ENCODE measurements around the gene STIL. TPM values are rescaled to one million over a fixed set of nuclear protein-coding genes. Genes with fewer than 3 reads are reported as not detected.

Gene STIL
- total RNA-seq, 1 donor from 2014 or later: 7.8 TPM

GRCh38 chr1:47238935-47239592 lies 74.9 kb downstream of the STIL start:
- no peak for DNase-seq (ENCODE audit: extremely low read depth, low read depth, low spot score)

GRCh38 chr1:47235806-47236205 lies 78.1 kb downstream of the STIL start:
- DNase-seq (ENCODE audit: extremely low read depth, low read depth, low spot score): no peak

GRCh38 chr1:47235241-47235681 lies 78.7 kb downstream of the STIL start:
- DNase-seq (ENCODE audit: extremely low read depth, low read depth, low spot score): no peak

GRCh38 chr1:47233186-47233585 lies 80.8 kb downstream of the STIL start:
- no peak for DNase-seq (ENCODE audit: extremely low read depth, low read depth, low spot score)

GRCh38 chr1:47232187-47232874 lies 81.6 kb downstream of the STIL start, which contains the start of gene TAL1:
Gene TAL1 (minus strand): TSS chr1:47232225. CDS start chr1:47225888, 6,337 bp downstream.
- DNase-seq (ENCODE audit: extremely low read depth, low read depth, low spot score): no peak

- no peak for DNase-seq (ENCODE audit: extremely low read depth, low read depth, low spot score)
These were observed 82.4 kb downstream of the STIL start for GRCh38 chr1:47231301-47232186.

GRCh38 chr1:47230692-47231300 lies 83.2 kb downstream of the STIL start:
- no peak for DNase-seq (ENCODE audit: extremely low read depth, low read depth, low spot score)

GRCh38 chr1:47229886-47230691 lies 83.9 kb downstream of the STIL start:
- DNase-seq (ENCODE audit: extremely low read depth, low read depth, low spot score): no peak

- DNase-seq (ENCODE audit: extremely low read depth, low read depth, low spot score): no peak
These were observed 84.7 kb downstream of the STIL start for GRCh38 chr1:47229031-47229885.

- DNase-seq (ENCODE audit: extremely low read depth, low read depth, low spot score): no peak
These were observed 85.3 kb downstream of the STIL start for GRCh38 chr1:47228644-47229030.

GRCh38 chr1:47227341-47228232 lies 86.4 kb downstream of the STIL start:
- no peak for DNase-seq (ENCODE audit: extremely low read depth, low read depth, low spot score)

- DNase-seq (ENCODE audit: extremely low read depth, low read depth, low spot score): no peak
These were observed 87.1 kb downstream of the STIL start for GRCh38 chr1:47226839-47227215.

- DNase-seq (ENCODE audit: extremely low read depth, low read depth, low spot score): no peak
These were observed 87.7 kb downstream of the STIL start for GRCh38 chr1:47226121-47226838.

GRCh38 chr1:47225430-47226100 lies 88.4 kb downstream of the STIL start:
- no peak for DNase-seq (ENCODE audit: extremely low read depth, low read depth, low spot score)

- no peak for DNase-seq (ENCODE audit: extremely low read depth, low read depth, low spot score)
These were observed 89.1 kb downstream of the STIL start for GRCh38 chr1:47224676-47225399.

GRCh38 chr1:47223921-47224675 lies 89.8 kb downstream of the STIL start:
- no peak for DNase-seq (ENCODE audit: extremely low read depth, low read depth, low spot score)
